ENCODE data around the gene INVS.
A peak's percentile ranks its signal among the peaks of the same experiment; 100 is the strongest.
"Not testable (repeated sequence)": the region's sequence is repeated elsewhere in the genome, so short reads cannot be mapped to it uniquely, and the experiment has no call there.

The INVS gene

DNA sequence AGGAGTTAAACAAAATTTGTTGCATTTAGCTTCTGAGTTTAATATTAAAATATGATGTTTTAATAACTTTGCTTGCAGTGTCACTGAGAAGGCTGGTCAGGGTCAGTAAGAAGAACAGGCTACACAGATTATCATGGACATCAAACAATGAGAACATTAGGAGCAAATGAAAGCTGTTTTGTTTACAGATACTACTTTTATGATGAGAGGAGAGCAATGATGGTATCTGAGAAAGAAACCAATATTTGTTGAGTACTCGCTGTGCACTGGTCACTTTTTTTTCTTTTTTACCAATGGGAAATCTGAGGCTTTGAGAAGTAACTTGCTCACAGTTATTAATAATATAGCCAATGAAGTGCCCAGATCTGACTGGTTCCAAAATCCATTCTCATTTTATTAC, 109.6 kb downstream of the INVS start:
- no peak for DNase-seq

DNA sequence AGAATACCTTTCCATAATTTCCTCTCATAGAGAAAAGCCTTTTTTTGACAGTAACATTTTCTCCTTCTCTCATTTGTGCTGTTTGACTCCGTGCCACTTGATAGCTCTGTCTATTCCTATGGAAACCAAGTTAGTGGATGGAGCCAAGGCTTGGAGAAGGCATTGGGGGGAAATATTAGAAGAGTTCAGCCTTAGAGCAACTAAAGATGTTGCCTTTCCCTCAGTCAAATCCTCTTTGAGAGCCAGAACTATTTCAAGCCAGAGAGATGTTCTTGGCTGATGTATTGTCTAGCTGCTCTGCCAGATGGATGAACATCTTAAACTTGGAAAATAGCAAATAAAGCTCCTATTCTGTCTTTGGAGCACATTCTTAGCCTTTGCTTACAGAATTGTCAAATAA, 112.4 kb downstream of the INVS start:
- no peak for DNase-seq

DNA sequence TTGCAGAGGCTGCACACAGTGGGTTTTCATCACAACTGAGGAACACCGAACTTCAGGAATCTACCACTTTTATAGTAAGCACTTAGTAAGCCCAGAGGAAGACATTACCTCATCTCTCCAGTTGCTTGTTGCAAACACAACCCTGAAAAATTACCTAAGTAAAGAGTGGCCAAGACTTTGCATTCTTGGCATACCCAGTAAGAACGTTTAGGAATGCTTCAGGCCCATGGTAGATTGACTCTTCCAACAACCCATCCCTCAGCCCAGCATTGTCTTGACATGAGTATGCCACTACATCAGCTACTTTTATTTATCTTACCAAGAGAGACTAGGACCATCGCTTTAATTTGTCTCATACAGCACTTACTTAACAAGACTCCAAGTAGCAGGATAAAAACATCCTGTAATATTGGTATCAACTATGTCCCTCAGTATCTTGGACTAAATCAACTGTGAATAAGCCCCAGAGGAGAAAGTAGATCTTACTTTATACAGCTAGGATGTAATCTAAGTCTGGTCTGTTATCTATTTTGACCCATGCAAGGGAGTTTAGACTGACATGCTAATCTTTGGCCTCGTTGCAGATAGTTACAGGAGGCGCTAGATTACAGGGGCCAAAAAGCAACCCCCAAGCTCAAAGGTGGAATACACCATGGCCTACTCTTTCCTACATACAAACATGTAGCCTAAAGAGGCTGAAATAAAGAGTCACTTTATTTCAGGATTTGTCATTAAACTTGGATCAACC, 114.9 kb downstream of the INVS start:
- no peak for DNase-seq

DNA sequence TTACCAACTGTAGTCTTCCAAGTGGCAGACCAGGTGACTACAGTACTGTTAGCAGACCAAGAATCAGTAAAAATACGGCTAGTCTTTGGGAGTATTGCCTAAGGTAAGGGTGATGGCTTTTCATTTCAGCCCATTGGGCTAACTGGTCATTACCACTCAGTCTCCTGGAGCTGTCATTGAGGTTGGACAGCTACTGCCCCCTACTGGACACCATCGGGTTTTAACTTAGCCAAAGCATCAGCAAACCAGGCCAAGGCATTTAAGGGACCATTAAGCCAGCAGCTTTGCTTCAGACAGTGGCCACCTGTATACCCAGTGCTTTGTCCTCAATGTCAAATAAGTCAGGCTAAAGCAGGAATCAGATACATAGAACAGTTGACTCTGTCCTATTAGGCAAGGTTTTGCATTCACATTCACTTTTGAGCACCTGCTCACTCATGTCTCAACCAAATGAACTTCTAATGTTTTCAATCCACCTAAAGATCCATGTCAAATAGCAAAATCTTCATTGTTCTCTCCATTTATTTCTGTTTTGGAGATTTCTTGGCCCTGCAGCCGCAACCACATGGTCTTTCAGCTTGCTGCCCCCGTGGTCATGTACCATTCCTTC, 117.2 kb downstream of the INVS start:
- DNase-seq, result peak; percentile 43

DNA sequence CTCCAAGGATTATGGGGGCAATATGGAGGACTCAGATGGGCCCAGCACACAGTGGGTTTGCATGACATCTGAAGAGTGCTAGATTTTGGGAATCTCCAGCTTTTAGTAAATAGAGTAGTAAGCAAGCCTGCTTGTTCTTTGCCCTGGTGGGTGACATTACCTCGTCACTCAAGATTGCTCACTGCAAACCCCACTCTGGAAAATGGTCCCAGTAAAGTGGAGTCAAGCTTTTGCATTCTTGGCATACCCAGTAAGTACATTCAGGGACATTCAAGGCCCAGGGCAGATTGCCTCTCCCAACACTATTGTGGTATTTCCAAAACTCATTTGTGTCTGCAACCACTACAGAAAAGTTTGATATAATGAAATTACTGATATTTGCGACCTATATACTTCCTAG, 118.5 kb downstream of the INVS start:
- no peak for DNase-seq

DNA sequence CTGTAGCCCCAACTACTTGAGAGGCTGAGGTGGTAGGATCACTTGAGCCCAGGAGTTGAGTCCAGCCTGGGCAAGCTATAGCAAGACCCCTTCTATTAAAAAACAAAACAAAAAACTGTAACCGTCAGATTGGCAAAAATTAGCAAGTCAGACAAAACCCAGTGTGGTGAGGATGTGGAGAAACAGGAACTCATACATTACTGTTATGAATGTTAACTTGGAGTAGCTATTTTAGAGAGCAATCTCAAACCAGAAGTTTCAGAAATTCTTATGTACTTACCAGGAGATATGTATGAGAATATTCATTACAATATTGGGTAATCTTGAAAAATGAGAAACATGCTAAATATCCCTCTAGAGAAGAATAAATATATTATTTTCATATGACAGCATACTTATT, 120.3 kb downstream of the INVS start:
- DNase-seq, result no peak

DNA sequence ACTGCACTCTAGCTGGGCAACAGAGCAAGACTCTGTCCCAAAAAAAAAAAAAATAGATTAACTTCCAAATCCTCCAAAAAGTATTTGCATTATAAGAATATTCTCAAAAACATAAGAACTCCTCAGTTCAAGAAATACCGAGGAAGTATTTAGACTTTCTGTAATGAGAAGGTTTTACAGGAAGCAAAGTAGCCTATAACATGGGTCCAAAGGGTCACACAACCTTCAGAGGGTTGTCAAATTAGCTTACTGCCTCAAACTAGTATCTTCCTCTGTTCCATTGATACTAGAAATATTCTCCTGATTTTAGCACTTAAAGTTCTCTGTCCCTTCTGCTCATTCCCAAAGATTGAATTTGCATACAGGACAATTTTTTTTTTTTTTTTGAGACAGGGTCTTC, 121.9 kb downstream of the INVS start:
- DNase-seq, result no peak

DNA sequence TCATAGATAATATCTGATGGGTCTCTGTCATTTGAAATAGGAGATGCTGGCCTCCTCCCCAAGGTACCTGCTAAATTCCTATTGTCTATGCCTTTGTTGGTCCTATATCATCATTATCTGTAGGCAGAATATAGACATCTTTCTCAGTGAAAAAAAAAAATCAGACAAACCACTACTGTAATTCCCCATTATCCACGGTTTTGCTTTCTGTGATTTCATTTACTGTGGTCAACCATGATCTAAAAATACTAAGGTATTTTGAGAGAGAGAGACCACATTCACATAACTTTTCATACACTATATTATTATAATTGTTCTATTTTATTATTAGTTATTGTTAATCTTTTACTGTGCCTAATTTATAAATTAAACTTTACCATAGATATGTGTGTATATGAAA, 122.5 kb downstream of the INVS start:
- DNase-seq, result no peak

DNA sequence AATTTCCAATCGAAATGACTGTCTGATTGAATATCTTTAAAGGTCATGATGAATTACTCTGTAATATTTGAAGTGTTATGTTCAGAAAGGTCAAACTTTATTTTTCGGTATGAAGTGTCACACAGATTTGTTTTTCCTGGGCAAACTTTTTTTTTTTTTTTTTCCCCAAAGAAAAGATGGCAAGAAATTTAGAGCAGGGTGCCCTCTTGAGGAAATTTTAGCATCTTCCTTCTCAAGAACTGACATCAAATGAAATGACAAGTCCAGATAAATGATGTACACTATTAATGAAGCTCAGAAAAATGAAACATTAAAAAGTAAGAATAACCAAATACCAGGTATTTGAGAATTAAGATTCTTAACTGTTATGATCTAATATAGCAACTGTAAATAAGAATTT, 123.6 kb downstream of the INVS start:
- DNase-seq, result no peak

DNA sequence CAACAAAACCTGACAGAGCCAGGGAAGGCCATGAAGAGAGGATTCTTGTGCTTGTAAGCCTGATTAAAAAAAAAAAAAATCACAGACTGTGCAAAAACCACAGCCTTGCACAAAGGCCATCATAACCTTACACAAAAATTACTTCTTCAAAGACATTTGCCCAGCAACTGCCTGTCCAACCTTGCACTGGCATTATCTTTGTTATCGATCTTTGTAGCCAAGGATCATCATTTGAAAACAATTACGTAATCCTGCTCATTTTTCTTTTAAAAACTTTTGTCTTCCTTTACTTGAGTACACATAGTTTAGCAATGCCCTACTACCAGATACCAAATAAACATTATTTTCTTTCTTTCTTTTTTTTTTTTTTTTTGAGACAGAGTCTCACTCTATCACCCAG, 128.6 kb downstream of the INVS start:
- DNase-seq, result no peak

DNA sequence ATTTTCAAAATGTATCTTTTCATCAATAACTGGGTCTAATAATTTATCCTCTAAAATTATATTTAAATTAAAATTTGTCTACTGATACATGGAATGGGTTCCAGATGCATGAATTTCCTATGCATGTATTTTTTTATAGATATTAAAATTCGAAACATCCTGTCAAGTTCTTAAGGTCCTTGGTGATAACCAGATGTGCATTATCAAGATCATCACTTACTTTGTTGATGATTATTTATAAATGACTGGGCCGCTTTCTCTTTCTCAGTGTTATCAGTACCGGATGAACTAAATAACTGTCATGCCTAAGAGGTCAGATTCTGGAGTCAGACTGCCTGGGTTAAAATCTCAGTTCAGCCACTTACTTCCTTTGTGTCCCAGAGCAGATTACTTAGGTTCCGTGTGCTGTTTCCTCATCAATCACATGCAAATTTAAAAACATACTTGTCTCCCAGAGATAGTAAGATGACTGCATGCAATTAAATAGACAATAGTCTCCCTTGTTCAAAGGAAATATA, 129.4 kb downstream of the INVS start:
- no peak for DNase-seq

DNA sequence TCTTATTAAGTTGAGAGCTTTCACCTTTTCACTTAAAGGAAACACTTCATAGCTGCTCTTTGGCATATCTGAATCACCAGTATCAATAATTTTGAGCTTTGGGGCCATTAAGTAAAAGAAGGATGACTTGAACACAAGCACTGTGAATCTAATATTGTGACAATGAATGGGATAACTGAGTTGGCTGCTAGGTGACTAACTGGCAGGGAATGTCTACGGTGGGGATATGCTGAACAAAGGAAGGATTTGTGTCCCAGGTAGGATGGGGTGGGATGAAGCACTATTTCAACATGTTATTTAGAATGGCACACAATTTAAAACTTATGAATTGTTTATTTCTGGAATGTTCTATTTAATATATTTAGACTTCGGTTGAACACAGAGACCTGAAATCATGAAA, 130.1 kb downstream of the INVS start:
- no peak for DNase-seq

DNA sequence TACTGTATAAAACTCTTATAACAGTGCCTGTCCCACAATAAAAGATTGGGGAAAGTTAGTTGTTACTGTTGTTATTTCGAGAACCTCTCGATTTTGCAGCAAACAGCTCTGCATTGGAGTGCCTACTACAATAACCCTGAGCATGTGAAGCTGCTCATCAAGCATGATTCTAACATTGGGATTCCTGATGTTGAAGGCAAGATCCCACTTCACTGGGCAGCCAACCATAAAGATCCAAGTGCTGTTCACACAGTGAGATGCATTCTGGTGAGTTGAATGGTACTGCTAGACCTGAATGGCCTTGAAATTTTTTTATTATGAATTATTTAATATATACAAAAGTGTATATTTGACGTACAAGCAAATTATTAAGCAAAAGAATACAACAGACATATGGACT, 130.5 kb downstream of the INVS start:
- no peak for DNase-seq

DNA sequence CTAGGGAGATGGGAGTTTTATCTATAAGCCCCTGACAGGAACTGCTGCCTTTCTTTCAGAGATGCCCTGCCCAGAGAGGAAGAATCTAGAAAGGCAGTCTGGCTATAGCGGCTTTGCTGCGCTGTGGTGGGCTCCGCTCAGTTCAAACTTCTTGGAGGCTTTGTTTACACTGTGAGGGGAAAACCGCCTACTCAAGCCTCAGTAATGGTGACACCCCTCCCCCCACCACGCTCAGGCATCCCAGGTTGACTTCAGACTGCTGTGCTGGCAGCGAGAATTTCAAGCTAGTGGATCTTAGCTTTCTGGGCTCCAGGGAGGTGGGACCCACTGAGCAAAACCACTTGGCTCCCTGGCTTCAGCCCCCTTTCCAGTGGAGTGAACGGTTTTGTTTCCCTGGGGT, 137.9 kb downstream of the INVS start:
- DNase-seq, result not testable (repeated sequence)

DNA sequence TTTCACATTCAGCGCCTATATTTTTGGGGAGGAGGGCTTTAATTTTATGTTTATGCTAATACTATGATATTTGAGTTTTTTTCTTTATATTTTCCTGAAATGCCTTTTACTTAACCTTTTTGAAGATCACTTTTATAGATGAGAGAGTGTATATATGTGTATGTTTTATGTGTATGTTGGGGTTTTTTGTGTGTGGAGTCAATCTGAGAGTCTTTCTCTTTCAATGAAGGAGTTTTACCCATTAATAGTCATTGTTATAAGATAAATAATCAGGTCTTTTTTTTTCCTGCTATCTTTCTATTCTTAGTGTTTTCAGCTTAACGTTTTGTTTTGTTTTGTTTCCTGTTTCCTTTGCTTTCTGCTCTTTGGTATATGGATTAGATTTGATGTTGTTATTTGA, 141.5 kb downstream of the INVS start:
- DNase-seq, result no peak

DNA sequence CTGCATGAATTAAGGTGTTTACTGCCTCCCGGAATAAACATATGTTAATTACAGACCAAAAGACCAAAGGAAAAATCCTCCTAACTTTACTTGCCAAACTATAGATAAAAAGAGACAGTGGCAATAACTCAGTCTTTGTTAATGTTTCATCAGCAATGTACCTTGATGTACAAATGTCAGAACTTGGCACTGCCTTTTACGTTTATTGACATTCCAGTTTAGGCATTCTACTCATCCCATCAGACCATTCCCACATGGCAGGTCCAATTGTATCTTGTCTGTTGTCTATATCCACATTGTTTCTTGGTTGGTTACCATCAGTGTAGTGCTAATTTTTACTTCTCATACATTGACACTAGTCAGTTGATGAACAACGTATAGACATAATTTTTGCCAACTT, 168.2 kb downstream of the INVS start:
- DNase-seq, result no peak

DNA sequence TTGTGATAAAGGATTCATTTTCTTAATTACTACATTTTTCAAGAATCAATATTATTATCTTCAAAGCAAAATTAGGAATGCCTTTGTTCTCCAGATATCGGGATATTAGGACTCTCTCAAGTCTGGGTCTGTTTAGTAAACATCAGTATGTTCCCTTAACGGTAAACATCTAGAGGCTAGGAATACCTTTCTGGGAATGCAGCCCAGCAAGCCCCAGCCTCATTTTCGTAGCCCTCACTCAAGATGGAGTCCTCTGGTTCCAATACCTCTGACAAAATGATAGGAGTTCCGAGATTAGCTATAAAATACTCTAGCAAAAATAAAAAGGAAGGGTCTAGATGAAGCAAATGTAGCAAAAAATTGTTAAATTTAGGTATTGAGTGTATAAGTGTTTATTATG, 169.2 kb downstream of the INVS start:
- DNase-seq, result no peak

DNA sequence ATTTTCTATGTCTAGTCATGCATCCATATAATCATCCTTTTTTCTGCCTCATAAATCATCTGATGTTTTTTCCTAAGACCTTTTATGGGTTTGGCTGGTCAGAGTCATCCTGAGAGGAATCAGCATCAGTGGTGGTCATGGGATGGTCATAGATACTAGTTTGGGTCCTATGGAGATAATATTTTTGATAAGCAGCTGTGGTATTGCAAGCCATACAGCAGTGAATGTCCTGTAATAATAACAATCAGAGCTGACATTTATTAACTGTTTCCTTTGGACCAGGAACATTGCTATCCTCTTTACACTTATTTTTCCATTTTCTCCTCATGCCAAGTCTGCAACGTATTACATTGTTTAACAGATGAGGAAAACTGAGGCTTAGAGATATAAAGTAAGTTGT, 170.6 kb downstream of the INVS start:
- no peak for DNase-seq

DNA sequence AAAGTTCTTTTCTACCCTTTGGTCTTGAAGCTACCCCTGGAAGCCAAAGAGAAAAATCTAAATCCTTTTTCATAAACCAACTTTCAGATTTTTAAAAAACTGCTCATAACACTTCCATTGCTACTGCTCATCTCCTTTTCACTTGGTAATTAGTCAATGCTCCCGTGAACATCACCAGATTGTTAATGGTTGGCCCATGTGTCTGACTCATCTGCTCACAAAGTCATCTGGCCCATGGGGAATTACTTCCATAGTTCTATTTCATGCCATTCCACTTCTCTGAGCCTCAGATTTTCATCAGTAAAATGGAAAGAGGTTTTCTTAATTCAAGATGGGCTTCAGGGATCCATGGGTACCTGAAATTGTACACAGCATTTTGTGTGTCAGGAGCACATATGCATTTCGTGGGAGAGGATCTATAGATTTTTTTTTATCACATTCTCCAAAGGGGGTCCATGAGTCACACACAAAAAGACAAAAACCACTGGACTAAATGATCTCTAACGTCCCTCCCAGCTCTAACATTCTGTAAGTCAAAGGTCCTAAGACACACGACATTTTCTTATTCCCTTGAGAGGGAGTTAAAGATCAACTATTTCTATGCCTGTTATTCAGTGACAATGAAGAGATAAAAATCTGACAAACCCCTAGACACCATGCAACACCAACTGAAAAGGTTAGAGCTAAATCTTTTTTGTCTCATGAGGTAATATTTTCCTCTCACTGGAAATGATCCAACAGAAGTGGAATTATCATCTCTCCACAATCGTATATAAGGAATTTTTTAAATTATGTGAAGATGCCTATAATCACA, 178.3 kb downstream of the INVS start:
- no peak for DNase-seq

DNA sequence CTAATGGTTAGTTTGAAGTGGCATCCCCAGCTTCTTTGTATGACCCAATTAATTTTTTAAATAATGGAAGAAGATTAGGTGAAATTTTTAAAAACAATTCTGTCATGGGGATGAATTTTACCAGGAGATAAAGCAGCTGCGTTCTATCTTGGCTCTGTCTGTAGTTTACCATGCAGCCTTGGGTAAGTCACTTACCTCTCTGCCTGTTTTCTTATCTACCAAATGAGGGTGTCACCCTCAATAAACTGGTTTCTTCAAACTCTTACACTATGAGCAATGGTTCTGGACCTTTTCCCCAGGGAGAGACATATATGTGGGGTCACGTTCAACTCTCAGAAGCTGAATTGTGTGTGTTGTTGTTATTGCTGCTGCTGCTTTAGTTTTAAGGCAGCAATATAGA, 182.0 kb downstream of the INVS start:
- DNase-seq, result no peak

DNA sequence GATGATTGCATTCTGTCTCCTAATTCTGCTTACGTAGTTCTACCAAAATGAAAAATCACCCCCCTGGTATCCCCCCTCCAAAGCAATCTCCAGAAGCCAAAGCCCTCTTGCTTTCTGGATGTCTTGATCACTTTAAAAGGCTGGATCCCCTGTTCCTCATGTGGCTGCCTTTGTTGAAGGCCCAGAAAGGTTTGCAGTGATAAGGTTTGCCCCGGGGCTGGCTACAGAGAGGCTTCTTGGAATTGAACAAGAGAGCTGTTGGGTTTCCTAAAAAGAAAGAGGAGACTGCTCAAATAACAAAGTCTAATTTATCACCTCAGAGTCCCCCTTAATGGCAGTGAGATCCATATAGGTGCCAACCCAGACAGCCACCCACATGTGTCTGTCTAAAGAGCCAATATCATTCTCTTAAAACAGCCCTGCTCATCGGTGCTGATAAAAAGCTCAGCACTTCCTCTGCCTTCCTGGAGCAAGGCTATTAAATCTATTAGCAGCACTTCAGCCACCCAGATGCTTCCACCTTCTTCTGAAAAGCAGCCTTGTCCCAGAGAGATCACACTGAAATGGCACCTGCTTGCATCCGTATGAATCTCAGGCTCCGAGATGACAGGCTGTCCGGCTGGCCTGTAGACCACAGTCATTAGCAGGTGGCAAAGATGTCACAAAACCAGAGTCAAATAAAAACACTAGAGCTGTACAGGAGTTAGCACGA, 182.8 kb downstream of the INVS start:
- no peak for DNase-seq

DNA sequence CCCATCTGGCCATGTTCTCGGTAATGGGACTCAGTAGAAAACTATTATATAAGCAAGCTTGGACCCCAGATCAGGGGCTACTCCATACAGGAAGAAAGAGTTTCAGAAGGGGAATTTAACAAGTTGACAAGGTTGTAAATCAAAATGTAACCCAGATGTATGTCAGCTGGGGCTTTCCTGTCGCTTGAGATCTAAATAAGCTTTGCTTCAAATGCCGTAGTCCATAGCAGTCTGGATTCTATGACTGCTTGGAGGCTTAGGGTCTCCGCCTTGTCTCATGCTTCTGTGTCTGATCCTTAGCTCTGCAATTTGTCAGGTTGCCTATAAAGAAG, 183.3 kb downstream of the INVS start:
- no peak for DNase-seq

DNA sequence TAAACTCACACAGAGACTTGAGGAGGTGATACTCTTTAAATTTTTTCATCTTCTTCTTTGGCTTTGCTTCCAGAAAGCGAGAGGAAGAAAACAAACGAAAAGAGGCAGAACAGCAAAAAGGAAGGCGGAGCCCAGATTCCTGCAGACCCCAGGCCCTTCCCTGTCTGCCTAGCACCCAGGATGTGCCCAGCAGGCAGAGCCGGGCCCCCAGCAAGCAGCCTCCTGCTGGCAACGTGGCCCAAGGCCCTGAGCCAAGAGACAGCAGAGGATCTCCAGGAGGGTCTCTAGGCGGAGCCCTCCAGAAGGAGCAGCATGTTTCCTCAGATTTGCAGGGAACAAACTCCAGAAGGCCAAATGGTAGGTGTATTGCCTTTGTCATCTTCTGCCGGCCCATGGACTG, 185.2 kb downstream of the INVS start:
- DNase-seq, result no peak

DNA sequence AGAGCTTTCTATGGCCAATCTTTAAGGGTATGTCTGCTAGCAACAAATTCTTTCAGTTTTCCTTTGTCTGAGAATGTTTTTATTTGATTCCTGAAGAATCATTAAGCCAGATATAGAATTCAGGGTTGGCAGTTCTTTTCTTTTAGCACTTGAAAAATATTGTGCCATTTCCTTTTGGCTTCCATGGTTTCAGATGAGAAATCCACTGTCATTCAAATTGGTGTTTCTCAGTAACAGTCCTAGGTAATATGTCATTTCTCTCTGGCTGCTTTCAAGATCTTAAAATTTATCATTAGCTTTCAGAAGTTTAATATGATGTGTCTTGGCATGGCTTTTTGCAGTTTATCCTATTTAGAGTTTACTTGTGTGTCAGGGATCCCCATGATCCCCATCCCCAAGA, 186.0 kb downstream of the INVS start:
- no peak for DNase-seq
